ENCODE data around the gene PCDH10.

- TF ChIP-seq CTCF (conservative IDR thresholded peaks at IDR 0.05) (no peak), EZH2 (IDR thresholded peaks at IDR 0.05; ENCODE audit: low read depth) (no peak)
Measured at GRCh38 chr4:133152831-133153481, 3.9 kb downstream of the PCDH10 start.

All from PC-9 (cell line).